Upper lobe of right lung (tissue), 1 donor: ENCODE measurements around the gene ABCC3. TPM values are rescaled to one million over a fixed set of nuclear protein-coding genes. Genes with fewer than 3 reads are reported as not detected.

Source experiments
- ATAC-seq: fragments of 200-7000 bp; cut with Tn5 transposase; one replicate; pipeline ENCODE4 v1.9.1; 2020; ENCODE audit warnings: mild to moderate bottlenecking, moderate library complexity
- DNase-seq: peaks from one replicate; pipeline ENCODE4 v3.0.0-alpha.2; 2020
- H3K27ac ChIP-seq: fragments of 200-600 bp; one replicate; pipeline ENCODE4 v1.8.0; 2022
- H3K27me3 ChIP-seq: fragments of 200-600 bp; one replicate; pipeline ENCODE4 v1.8.0; 2022; ENCODE audit warnings: mild to moderate bottlenecking
- H3K36me3 ChIP-seq: fragments of 200-600 bp; one replicate; pipeline ENCODE4 v1.8.0; 2022
- H3K4me1 ChIP-seq: fragments of 200-600 bp; one replicate; pipeline ENCODE4 v1.8.0; 2022
- H3K4me3 ChIP-seq: fragments of 200-600 bp; one replicate; pipeline ENCODE4 v1.8.0; 2022; ENCODE audit warnings: mild to moderate bottlenecking
- H3K9me3 ChIP-seq: fragments of 200-600 bp; one replicate; pipeline ENCODE4 v1.8.0; 2022
- intact Hi-C: fragments of 100-400 bp; cut with DNase I; formaldehyde crosslinking; loops from one replicate; pipeline ENCODE4 v1.11.0; 2022
- total RNA-seq: library from RNA; stranded (reverse); fragmentation: NEBNext Ultra II Directional; extraction: Animal tissue kit (Norgen Biotek cat#: 25700); gene quantifications from one replicate; pipeline ENCODE4 v1.2.1, GENCODE V29; 2021
- TF ChIP-seq, protein P1 (sequence below): fragments of 200-600 bp; IDR thresholded peaks from one replicate; pipeline ENCODE4 v1.8.0; 2022; ENCODE audit warnings: antibody characterized with exemption
- donor health status: DM: no; HTN: yes; CAD: no; lungs with severe emphysema.

ABCC3 gene
- total RNA-seq, 1 donor from 2014 or later, result 65.4 TPM

DNA sequence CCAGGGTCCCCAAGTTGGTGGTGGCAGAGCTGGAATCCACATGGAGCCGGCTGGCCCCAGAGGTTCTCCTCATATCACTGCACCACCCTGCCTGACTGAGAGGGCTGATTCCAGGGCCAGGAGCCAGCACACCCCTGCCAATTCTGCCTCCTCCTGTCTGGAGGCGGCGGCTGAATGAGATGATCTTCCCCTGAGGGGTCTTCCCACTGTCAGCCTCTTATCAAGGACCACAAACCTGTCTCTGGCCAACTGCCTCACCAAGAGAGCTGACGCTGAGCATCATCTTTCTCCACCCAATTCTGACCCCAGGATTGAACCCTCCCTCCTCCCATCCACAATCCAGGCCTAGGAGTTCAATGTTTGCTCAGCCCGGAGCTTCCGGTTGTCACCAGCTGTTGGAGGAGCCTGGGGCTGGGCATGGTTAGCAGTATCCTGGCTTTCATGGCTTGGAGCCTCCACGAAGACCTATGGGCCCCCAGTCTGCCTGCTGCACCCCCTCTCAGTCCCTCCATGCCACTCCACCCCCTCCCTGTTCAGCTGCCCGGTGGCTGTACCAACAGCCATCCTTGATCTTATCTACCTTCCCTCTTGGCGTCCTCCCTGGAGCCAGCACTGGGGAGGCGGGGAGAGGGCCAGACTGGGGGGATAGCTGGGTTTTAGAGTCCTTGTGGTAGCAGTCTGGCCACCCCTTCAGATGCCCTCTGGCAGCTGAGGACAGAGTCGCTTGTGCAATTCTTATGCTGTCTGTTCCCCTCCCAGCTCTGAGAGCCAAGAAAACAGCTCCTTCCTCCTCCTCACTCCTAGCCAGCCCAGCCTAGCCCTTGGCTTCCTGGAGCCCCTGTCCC lies 25.6 kb downstream of the ABCC3 start:
- H3K9me3 ChIP-seq, result no peaks in the 10 kb centered on the region
- H3K36me3 ChIP-seq, result no peaks in the 10 kb centered on the region
- H3K4me1 ChIP-seq, result peaks cover 30% of the 10 kb centered on the region
- H3K4me3 ChIP-seq, result no peak overlapping the region
- H3K27me3 ChIP-seq, result no peaks in the 10 kb centered on the region
- DNase-seq, result no peak
- ATAC-seq, result peak; percentile 63
- TF ChIP-seq, protein P1, sequence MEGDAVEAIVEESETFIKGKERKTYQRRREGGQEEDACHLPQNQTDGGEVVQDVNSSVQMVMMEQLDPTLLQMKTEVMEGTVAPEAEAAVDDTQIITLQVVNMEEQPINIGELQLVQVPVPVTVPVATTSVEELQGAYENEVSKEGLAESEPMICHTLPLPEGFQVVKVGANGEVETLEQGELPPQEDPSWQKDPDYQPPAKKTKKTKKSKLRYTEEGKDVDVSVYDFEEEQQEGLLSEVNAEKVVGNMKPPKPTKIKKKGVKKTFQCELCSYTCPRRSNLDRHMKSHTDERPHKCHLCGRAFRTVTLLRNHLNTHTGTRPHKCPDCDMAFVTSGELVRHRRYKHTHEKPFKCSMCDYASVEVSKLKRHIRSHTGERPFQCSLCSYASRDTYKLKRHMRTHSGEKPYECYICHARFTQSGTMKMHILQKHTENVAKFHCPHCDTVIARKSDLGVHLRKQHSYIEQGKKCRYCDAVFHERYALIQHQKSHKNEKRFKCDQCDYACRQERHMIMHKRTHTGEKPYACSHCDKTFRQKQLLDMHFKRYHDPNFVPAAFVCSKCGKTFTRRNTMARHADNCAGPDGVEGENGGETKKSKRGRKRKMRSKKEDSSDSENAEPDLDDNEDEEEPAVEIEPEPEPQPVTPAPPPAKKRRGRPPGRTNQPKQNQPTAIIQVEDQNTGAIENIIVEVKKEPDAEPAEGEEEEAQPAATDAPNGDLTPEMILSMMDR, result no peak
- peak overlapping the region; percentile 74 for H3K27ac ChIP-seq
- intact Hi-C loops, result no loop called here

DNA sequence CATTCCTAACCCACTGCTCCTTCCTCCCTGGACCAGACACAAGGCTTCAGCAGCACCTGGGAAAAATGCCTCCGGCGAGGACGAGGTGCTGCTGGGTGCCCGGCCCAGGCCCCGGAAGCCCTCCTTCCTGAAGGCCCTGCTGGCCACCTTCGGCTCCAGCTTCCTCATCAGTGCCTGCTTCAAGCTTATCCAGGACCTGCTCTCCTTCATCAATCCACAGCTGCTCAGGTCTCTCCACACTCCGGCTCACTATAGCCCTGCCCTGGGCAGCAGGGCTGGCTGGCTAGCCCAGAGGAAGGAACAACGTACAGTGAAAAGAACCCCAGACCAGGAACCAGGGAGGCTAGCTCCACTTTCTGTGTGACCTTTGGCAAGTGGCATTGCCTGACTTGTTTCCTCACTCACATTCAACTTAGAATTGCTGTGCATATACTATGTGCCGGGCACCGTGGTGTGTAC lies 26.2 kb downstream of the ABCC3 start:
- TF ChIP-seq, protein P1, result no peak
- Histone ChIP-seq H3K9me3 (no peaks in the 10 kb centered on the region), H3K4me1 (peaks cover 30% of the 10 kb centered on the region), H3K36me3 (no peaks in the 10 kb centered on the region), H3K27ac (peak overlapping the region; percentile 74), H3K27me3 (no peaks in the 10 kb centered on the region), H3K4me3 (no peak overlapping the region)
- DNase-seq (no peak), ATAC-seq (peak; percentile 2)
- intact Hi-C loops, result no loop called here

DNA sequence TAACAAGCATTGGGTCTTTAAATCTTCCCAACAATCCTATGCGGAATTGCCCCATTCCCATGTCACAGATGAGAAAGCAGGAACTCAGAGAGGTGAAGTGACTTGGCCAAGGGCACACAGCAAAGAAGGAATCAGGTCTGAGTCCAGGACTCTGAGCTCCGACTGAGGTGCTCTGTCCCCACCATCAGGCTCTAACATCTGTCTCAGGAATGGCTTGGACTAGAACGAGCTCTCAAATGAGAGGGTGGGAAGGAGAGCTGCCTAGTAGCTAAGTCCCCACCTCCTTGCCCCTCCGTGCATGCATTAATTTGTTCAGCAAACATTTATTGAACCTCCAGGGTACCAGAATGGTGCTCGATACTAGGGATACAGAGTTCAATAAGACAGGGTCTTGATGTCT lies 26.7 kb downstream of the ABCC3 start:
- H3K27me3 ChIP-seq, result no peaks in the 10 kb centered on the region
- peaks cover 30% of the 10 kb centered on the region for H3K4me1 ChIP-seq
- no peak overlapping the region for H3K4me3 ChIP-seq
- H3K36me3 ChIP-seq, result no peaks in the 10 kb centered on the region
- H3K27ac ChIP-seq, result peak overlapping the region; percentile 74
- intact Hi-C loops, result no loop called here
- TF ChIP-seq, protein P1, result no peak
- DNase-seq, result no peak
- no peaks in the 10 kb centered on the region for H3K9me3 ChIP-seq
- no peak for ATAC-seq

DNA sequence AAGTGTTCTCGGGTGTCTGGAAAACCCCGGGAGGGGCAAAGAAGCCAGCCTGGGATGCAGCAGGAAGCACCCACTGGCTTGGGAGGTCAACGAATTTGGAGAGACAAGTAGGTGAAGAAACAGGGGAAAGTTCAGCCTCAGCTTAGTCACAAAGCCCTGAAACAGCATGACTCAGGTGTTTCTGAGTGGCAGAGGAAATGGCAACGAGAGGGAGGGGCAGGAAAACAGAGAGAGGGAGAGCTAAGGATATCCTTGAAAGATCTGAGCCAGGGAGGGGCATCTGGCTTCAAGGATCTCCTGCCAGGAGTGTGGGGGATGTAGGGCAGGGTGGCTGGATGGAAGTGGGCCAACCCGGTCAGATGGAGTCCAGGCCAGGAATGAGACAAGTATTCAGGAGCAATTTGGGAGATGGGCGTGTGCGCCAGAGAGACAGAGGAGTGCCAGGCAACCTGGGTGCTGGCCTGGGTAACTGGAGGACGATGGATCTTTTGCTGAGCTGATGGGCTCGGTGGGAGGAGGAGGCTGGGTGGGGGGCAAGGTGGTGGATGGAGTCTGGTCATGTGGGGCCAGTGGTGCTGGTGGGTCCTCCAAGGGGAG lies 27.2 kb downstream of the ABCC3 start:
- ATAC-seq (peak; percentile 80), DNase-seq (peak; percentile 77)
- Histone ChIP-seq H3K36me3 (no peaks in the 10 kb centered on the region), H3K4me3 (no peak overlapping the region), H3K9me3 (no peaks in the 10 kb centered on the region), H3K4me1 (peaks cover 30% of the 10 kb centered on the region), H3K27ac (peak overlapping the region; percentile 74), H3K27me3 (no peaks in the 10 kb centered on the region)
- intact Hi-C loops, result no loop called here
- TF ChIP-seq, protein P1, result no peak

DNA sequence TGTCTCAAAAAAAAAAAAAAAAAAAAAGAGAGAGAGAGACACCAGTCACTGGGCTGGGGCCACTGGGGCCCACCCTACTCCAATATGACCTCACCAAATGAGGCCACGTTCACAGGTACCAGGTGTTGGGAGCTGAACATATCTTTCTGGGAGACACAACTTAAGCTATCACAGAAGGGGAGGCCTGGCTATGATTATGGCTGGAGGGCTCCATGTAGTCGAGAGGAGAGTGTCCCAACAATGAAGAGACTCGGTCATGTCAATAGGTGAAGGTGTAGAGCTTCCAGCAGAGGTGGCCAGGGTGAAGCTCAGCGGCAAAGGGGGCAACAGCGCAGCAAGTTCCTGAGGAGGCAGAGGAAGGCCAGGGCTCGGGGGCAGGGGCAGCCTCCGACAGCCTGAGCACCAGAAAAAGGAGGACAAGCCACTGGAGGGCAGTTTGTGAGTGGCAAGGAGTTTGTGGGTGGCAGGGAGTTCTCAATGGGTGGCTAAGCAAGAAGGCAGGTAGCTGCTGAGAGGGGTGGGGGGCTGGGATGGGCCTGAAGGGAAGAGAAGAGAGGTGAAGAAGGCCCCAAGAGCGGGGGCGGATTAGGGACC lies 28.0 kb downstream of the ABCC3 start:
- intact Hi-C loops, result no loop called here
- DNase-seq (no peak), ATAC-seq (no peak)
- Histone ChIP-seq H3K36me3 (no peaks in the 10 kb centered on the region), H3K4me1 (peaks cover 30% of the 10 kb centered on the region), H3K9me3 (no peaks in the 10 kb centered on the region), H3K27ac (no peak overlapping the region), H3K27me3 (no peaks in the 10 kb centered on the region), H3K4me3 (no peak overlapping the region)
- TF ChIP-seq, protein P1, result no peak
